Transverse colon (tissue), 4 donors: ENCODE results near the gene UBE2L5. TPM values are rescaled to one million over a fixed set of nuclear protein-coding genes. Genes with fewer than 3 reads are reported as not detected.

Experiments used
- DNase-seq: peaks from one replicate; pipeline ENCODE4 v3.0.0-alpha.2; 2019
- H3K27ac ChIP-seq, 4 donors: fragments of 200-600 bp; sonication (generic); 2 replicates each; pipeline ENCODE4 v1.5.1; 2016 to 2018; ENCODE audit warnings: inconsistent platforms in 4 of 4
- H3K27me3 ChIP-seq: fragments of 200-600 bp; sonication (generic); 2 replicates; pipeline ENCODE4 v1.5.1; 2017; ENCODE audit warnings: inconsistent platforms
- H3K36me3 ChIP-seq, 4 donors: fragments of 200-600 bp; sonication (generic); 2 replicates each; pipeline ENCODE4 v1.5.1; 2017 to 2019; ENCODE audit warnings: inconsistent platforms in 4 of 4
- H3K4me1 ChIP-seq, 4 donors: fragments of 200-600 bp; sonication (generic); 2 replicates each; pipeline ENCODE4 v1.5.1; 2017 to 2020; ENCODE audit warnings: inconsistent platforms in 4 of 4
- H3K4me3 ChIP-seq, 4 donors: fragments of 200-600 bp; sonication (generic); 1 replicate in 1 of 4; 2 replicates in 3 of 4; pipeline versions ENCODE4 v1.5.1 to v1.6.1; 2017 to 2019; ENCODE audit warnings: inconsistent platforms in 4 of 4
- H3K9me3 ChIP-seq, 2 donors: fragments of 200-600 bp; sonication (generic); 2 replicates each; pipeline ENCODE4 v1.5.1; 2017 to 2019; ENCODE audit warnings: inconsistent platforms in 2 of 2
- EP300 ChIP-seq: sonication (generic); formaldehyde crosslinking; IDR thresholded peaks from one replicate; pipeline ENCODE4 v1.6.1; 2017; ENCODE audit warnings: antibody characterized with exemption, low read depth
- POLR2A ChIP-seq: fragments of 450-650 bp; IDR thresholded peaks from one replicate; pipeline ENCODE4 v1.6.1; 2016; ENCODE audit warnings: antibody characterized with exemption, mild to moderate bottlenecking, moderate library complexity
- POLR2AphosphoS5 ChIP-seq, 3 donors: sonication (generic); formaldehyde crosslinking; IDR thresholded peaks; one replicate each; pipeline ENCODE4 v1.6.1; 2016; ENCODE audit warnings: antibody characterized with exemption in 3 of 3
- WGBS, 2 donors: methylation state at CpG; one replicate each; pipeline ENCODE4 v1.1.5; 2018; ENCODE audit warnings: low coverage in 1 of 2; 5-methylcytosine and 5-hydroxymethylcytosine counted together
- in situ Hi-C, 4 donors: fragments of 200-750 bp; cut with MboI; loops; one replicate each; pipeline versions ENCODE4 v1.15.0 to v1.15.1; 2017; ENCODE audit warnings: low sequenced_read_pairs in 3 of 4, low pct_ligation_motif_present in 1 of 4, low pct_unique_long_range_greater_than_20kb in 1 of 4
- intact Hi-C: fragments of 100-400 bp; cut with DNase I; formaldehyde crosslinking; loops from one replicate; pipeline ENCODE4 v1.15.1; 2023; ENCODE audit warnings: low total_unique reads
- total RNA-seq, 4 donors: library from RNA; depleted of rRNA; stranded (reverse); fragments of >200 nt; gene quantifications; one replicate each; pipeline ENCODE4 v1.1.0, GENCODE V29; 2016
- TF ChIP-seq, protein P1 (sequence below), 5 experiments: fragments of 200-600 bp in 3 of 5; fragments of 450-650 bp in 2 of 5; sonication (generic) in 3 of 5; IDR thresholded peaks; 1 replicate in 2 of 5; 2 replicates in 3 of 5; pipeline ENCODE4 v1.5.1; 2016 to 2017; ENCODE audit warnings: antibody characterized with exemption in 5 of 5, inconsistent platforms in 3 of 5, mild to moderate bottlenecking in 2 of 5, moderate library complexity in 1 of 5

Gene UBE2L5
- total RNA-seq, 4 donors from 2014 or later, result not detected

DNA sequence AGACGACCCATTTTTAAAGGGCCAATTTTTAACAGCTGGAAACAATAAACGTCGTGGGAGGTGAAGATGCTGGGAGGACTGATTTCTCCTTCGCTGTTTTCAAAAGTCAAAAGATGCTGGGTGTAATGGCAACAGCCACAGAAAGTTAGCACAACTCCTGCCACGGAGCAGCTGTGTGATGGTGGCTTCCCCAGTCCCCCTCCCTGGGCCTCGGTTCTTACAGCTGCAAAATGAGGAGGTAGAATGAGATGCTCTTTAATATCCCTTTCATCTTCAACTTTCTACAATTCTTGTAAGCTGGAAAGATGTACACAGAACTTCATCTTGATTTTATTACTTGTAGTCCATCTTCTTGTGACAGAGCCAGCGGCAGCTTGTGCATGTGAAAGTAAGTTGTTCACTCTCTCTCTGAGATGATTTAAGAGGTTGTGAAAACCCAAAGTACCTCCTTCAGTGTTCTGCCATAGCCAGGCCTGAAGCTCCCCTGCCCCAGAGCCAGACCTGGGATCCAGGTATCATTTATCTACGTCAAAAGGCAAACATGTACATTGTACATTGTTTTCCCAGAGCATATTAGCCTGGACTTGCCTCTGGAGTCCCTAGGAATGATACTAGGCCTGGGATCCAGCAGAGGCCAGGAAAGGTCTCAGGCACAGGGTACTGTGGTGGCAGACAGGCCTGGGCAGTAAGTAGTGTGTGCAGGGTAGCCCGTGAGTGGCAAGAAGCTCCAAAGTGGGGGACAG, 3.4 kb upstream of the UBE2L5 start:
- WGBS, 2 donors, result 69% methylated on average over 6 to 9 of the region's 9 CpGs
- peak in 1 of 3 donors; percentile 30 for TF ChIP-seq POLR2AphosphoS5 (IDR thresholded peaks at IDR 0.05)
- no peak for TF ChIP-seq EP300
- no peak for TF ChIP-seq POLR2A
- TF ChIP-seq, protein P1, sequence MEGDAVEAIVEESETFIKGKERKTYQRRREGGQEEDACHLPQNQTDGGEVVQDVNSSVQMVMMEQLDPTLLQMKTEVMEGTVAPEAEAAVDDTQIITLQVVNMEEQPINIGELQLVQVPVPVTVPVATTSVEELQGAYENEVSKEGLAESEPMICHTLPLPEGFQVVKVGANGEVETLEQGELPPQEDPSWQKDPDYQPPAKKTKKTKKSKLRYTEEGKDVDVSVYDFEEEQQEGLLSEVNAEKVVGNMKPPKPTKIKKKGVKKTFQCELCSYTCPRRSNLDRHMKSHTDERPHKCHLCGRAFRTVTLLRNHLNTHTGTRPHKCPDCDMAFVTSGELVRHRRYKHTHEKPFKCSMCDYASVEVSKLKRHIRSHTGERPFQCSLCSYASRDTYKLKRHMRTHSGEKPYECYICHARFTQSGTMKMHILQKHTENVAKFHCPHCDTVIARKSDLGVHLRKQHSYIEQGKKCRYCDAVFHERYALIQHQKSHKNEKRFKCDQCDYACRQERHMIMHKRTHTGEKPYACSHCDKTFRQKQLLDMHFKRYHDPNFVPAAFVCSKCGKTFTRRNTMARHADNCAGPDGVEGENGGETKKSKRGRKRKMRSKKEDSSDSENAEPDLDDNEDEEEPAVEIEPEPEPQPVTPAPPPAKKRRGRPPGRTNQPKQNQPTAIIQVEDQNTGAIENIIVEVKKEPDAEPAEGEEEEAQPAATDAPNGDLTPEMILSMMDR (IDR thresholded peaks at IDR 0.05), result no peak

DNA sequence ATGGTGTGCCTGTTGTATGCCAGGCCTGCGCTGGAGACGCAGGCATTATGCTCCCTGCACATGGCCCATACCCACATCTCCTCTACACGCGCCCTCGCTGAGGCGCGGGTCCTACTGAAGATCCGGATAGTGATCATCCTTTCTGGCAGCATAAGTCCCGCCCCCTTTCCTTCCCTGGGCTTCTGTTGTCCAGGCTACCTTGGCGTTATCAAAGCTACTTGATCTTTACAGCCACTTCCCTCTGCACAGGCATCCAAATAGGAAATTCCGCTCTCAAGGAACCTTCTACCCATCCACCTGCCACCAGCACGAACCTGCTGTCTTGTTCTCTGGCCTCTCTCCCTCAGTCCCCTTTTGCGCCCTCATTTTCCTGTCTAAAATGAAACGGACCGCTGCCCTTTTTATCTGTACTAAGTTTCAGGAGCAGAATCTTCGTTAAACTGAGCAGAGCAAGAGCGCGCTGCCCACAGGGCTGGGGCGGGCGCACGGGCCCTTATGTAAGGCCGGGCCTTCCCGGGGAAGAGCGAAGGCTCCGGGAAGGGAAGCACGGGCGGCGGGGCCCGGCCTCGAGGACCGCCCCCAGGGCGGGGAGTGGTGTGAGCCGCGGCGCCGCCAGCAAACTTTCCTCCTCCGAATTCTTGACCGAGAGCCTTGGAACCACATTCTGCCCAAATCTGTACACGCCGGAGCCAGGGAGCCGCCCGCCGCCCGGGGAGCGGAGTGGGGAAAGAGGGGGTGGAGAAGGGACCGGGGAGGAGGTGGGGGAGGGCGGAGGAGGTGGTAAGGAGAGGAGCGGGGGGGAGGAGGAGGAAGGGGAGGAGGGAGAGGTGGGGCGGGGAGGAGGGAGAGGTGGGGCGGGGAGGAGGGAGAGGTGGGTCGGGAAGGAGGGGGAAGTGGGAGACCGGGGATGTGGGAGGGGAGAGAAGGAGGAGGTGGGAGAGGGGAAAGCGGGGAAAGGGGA, 920 bp upstream of the UBE2L5 start:
- peaks cover 9 to 20% (median 9%) of the 10 kb centered on the region in 4 donors for H3K4me1 ChIP-seq
- TF ChIP-seq POLR2AphosphoS5 (IDR thresholded peaks at IDR 0.05), result peak; percentile 59 to 75 (median 62)
- peak; percentile 82 for TF ChIP-seq POLR2A
- no peak for TF ChIP-seq EP300
- H3K27me3 ChIP-seq, result no peaks in the 10 kb centered on the region
- peak overlapping the region; percentile 30 to 62 (median 44) for H3K4me3 ChIP-seq
- intact Hi-C loops (loop anchor here (1.0 kb wide), 1 partner anchor 24 kb away; no protein-coding TSS in a partner anchor), in situ Hi-C loops (no loop called here)
- no peaks in the 10 kb centered on the region for H3K36me3 ChIP-seq
- 2 to 6% methylated on average over 14 to 46 of the region's 53 CpGs for WGBS, 2 donors
- H3K27ac ChIP-seq, result peak overlapping the region; percentile 91 to 98 (median 94)
- no peaks in the 10 kb centered on the region for H3K9me3 ChIP-seq
- DNase-seq, result peak; percentile 82

More for the DNA sequence above, 3.4 kb upstream of the UBE2L5 start:
- H3K36me3 ChIP-seq, result no peaks in the 10 kb centered on the region
- in situ Hi-C loops, result no loop called here
- H3K9me3 ChIP-seq, result no peaks in the 10 kb centered on the region
- no peaks in the 10 kb centered on the region for H3K27me3 ChIP-seq
- H3K27ac ChIP-seq, result peak overlapping the region; percentile 32 to 98 (median 55)
- DNase-seq, result no peak
- intact Hi-C loops, result no loop called here
- H3K4me3 ChIP-seq, result no peak overlapping the region
- H3K4me1 ChIP-seq, result peaks cover 9 to 20% (median 9%) of the 10 kb centered on the region in 4 donors

DNA sequence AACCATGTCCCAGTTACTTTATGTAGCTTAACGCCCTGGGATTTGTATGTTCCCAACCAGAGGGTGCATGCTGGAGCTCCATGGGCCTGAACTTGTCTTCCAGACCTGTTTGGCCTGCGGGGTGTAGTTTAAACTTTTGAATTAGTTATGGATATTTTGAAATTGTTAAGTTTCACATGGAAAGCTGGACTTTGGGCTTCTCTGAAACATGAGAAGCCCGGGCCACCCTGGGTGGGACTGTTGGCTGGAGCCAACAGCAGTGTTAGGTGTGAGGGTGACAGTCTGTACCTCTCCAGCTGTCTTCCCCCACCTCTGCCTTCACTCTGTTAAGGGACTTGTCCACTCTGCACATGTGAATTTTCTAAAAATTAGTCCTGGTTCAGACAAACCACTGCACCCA, 1.6 kb downstream of the UBE2L5 start:
- Histone ChIP-seq H3K27ac (no peak overlapping the region), H3K4me3 (no peak overlapping the region), H3K27me3 (no peaks in the 10 kb centered on the region), H3K9me3 (no peaks in the 10 kb centered on the region), H3K4me1 (peaks cover 9 to 20% (median 9%) of the 10 kb centered on the region in 4 donors), H3K36me3 (no peaks in the 10 kb centered on the region)
- in situ Hi-C loops (no loop called here), intact Hi-C loops (no loop called here)
- TF ChIP-seq, protein P1 (IDR thresholded peaks at IDR 0.05), result no peak
- TF ChIP-seq POLR2AphosphoS5 (IDR thresholded peaks at IDR 0.05) (no peak), EP300 (no peak), POLR2A (no peak)
- WGBS, 2 donors, result 88 to 94% methylated on average over 2 to 3 of the region's 3 CpGs
- no peak for DNase-seq

DNA sequence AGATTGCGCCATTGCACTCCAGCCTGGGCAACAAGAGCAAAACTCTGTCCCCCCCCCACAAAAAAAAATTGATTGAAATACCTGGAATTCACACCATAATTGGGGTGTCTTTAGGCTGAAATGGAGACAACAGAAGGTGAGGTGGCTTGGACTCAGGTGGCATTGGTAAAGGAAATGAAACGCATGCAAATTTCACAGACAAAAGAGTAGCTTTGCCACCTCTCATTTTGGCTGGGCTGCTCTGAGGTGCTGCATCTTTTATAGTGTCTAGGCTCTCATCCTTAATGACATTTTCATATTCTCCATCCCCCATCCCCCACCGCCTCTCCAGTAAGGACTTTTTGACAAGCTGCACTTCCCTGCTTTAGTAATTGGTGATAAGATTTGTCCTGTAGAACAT, 6.9 kb downstream of the UBE2L5 start:
- H3K9me3 ChIP-seq, result no peaks in the 10 kb centered on the region
- H3K27me3 ChIP-seq, result no peaks in the 10 kb centered on the region
- TF ChIP-seq POLR2A (no peak), EP300 (no peak)
- peak overlapping the region in 1 of 4 donors; percentile 14 for H3K27ac ChIP-seq
- DNase-seq, result no peak
- no peaks in the 10 kb centered on the region for H3K36me3 ChIP-seq
- in situ Hi-C loops, result no loop called here
- H3K4me3 ChIP-seq, result no peak overlapping the region
- intact Hi-C loops, result no loop called here
- H3K4me1 ChIP-seq, result peaks cover 0 to 8% (median 2%) of the 10 kb centered on the region in 4 donors
- WGBS, 2 donors, result 84 to 86% methylated on average over 2 to 3 of the region's 3 CpGs
